Measurements from ENCODE around the gene LRRC61. TPM values are rescaled to one million over a fixed set of nuclear protein-coding genes. Genes with fewer than 3 reads are reported as not detected.

Gene LRRC61
- total RNA-seq, 2 experiments from 2014 or later: 26.1 to 27.1 TPM

DNA sequence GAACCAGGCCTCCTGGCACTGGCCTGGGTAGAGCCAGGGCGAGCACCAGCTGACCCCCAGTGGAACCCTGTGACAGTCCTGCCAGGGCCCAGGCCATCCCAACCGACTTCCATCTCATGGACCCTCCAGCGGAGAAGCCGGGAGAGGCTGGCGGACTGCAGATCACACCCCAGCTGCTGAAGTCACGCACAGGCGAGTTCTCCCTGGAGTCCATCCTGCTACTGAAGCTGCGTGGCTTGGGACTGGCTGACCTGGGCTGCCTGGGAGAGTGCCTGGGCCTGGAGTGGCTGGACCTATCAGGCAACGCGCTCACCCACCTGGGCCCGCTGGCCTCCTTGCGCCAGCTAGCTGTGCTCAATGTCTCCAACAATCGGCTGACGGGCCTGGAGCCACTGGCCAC lies 13.6 kb downstream of the LRRC61 start:
- H3K4me3 Mint-ChIP-seq: no peak overlapping the region
- H3K27me3 Mint-ChIP-seq: peaks cover 14% of the 10 kb centered on the region
- intact Hi-C loops (cut with micrococcal nuclease): no loop called here
- H3K27ac Mint-ChIP-seq: no peak overlapping the region
- H3K9me3 Mint-ChIP-seq: no peaks in the 10 kb centered on the region
- peaks cover 4% of the 10 kb centered on the region for H3K4me1 Mint-ChIP-seq (ENCODE audit: low read depth)
- CTCF ChIA-PET: no interaction called here
- peaks cover 9% of the 10 kb centered on the region for H3K36me3 Mint-ChIP-seq
- POLR2A ChIA-PET: no interaction called here
- DNase-seq: no peak

- Mint-ChIP-seq H3K27ac (no peak overlapping the region), H3K4me3 (no peak overlapping the region), H3K4me1 (ENCODE audit: low read depth) (peaks cover 4% of the 10 kb centered on the region), H3K27me3 (peaks cover 18% of the 10 kb centered on the region), H3K36me3 (peaks cover 9% of the 10 kb centered on the region), H3K9me3 (no peaks in the 10 kb centered on the region)
- DNase-seq: no peak
- ChIA-PET POLR2A (no interaction called here), CTCF (no interaction called here)
- intact Hi-C loops (cut with micrococcal nuclease): no loop called here
These were observed 14.0 kb downstream of the LRRC61 start for GRCh38 chr7:150337179-150337578.

- no peak overlapping the region for H3K27ac Mint-ChIP-seq
- H3K36me3 Mint-ChIP-seq: peaks cover 9% of the 10 kb centered on the region
- H3K27me3 Mint-ChIP-seq: peaks cover 20% of the 10 kb centered on the region
- DNase-seq: no peak
- no peak overlapping the region for H3K4me3 Mint-ChIP-seq
- peaks cover 4% of the 10 kb centered on the region for H3K4me1 Mint-ChIP-seq (ENCODE audit: low read depth)
- intact Hi-C loops (cut with micrococcal nuclease): no loop called here
- H3K9me3 Mint-ChIP-seq: no peaks in the 10 kb centered on the region
- CTCF ChIA-PET: no interaction called here
- POLR2A ChIA-PET: no interaction called here
These were observed 14.5 kb downstream of the LRRC61 start for GRCh38 chr7:150337659-150338081.

GRCh38 chr7:150338166-150338829 lies 15.1 kb downstream of the LRRC61 start:
- Mint-ChIP-seq H3K27ac (no peak overlapping the region), H3K27me3 (peaks cover 25% of the 10 kb centered on the region), H3K9me3 (no peaks in the 10 kb centered on the region), H3K4me3 (no peak overlapping the region), H3K4me1 (ENCODE audit: low read depth) (peaks cover 4% of the 10 kb centered on the region), H3K36me3 (peaks cover 9% of the 10 kb centered on the region)
- no peak for DNase-seq
- ChIA-PET POLR2A (no interaction called here), CTCF (no interaction called here)
- intact Hi-C loops (cut with micrococcal nuclease): no loop called here

DNA sequence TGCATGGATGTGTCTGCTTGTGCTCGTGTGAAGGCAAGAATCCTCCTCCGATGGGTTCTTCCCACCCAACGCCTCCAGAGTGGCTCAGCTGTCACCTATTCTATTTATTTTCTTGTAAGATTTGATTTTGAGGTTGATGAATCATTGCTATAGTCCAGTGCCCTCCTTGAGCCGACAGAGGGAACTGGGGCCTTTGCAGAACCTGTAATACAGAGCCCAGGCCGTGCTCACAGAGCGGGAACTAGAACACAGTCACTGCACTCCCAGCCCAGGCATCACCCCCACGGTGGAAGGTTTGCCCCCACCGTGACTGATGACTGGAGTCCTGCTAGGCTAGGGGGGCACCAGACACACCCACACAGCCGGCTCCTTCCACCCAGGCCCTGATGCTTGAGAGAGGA lies 16.3 kb downstream of the LRRC61 start:
- Mint-ChIP-seq H3K36me3 (peaks cover 12% of the 10 kb centered on the region), H3K27ac (no peak overlapping the region), H3K9me3 (peaks cover 4% of the 10 kb centered on the region), H3K27me3 (peaks cover 29% of the 10 kb centered on the region), H3K4me1 (ENCODE audit: low read depth) (peaks cover 4% of the 10 kb centered on the region), H3K4me3 (no peak overlapping the region)
- ChIA-PET CTCF (interaction anchor here (1.3 kb wide), 1 partner anchor 16 kb away, joined by 3 read pairs; no protein-coding TSS in a partner anchor), POLR2A (no interaction called here)
- no peak for DNase-seq
- intact Hi-C loops (cut with micrococcal nuclease): no loop called here

GRCh38 chr7:150340024-150340749 lies 17.0 kb downstream of the LRRC61 start:
- H3K4me3 Mint-ChIP-seq: no peak overlapping the region
- H3K9me3 Mint-ChIP-seq: peaks cover 4% of the 10 kb centered on the region
- H3K36me3 Mint-ChIP-seq: peaks cover 12% of the 10 kb centered on the region
- ChIA-PET POLR2A (no interaction called here), CTCF (interaction anchor here (1.3 kb wide), 1 partner anchor 15 kb away, joined by 3 read pairs; no protein-coding TSS in a partner anchor)
- H3K27ac Mint-ChIP-seq: no peak overlapping the region
- intact Hi-C loops (cut with micrococcal nuclease): no loop called here
- H3K27me3 Mint-ChIP-seq: peaks cover 29% of the 10 kb centered on the region
- H3K4me1 Mint-ChIP-seq (ENCODE audit: low read depth): peaks cover 4% of the 10 kb centered on the region
- DNase-seq: no peak

- H3K27me3 Mint-ChIP-seq: peaks cover 29% of the 10 kb centered on the region
- intact Hi-C loops (cut with micrococcal nuclease): no loop called here
- H3K36me3 Mint-ChIP-seq: peaks cover 12% of the 10 kb centered on the region
- H3K9me3 Mint-ChIP-seq: peaks cover 4% of the 10 kb centered on the region
- H3K4me1 Mint-ChIP-seq (ENCODE audit: low read depth): peaks cover 4% of the 10 kb centered on the region
- CTCF ChIA-PET: no interaction called here
- DNase-seq: no peak
- H3K4me3 Mint-ChIP-seq: no peak overlapping the region
- H3K27ac Mint-ChIP-seq: no peak overlapping the region
- POLR2A ChIA-PET: no interaction called here
These were observed 17.7 kb downstream of the LRRC61 start for GRCh38 chr7:150340875-150341262.

DNA sequence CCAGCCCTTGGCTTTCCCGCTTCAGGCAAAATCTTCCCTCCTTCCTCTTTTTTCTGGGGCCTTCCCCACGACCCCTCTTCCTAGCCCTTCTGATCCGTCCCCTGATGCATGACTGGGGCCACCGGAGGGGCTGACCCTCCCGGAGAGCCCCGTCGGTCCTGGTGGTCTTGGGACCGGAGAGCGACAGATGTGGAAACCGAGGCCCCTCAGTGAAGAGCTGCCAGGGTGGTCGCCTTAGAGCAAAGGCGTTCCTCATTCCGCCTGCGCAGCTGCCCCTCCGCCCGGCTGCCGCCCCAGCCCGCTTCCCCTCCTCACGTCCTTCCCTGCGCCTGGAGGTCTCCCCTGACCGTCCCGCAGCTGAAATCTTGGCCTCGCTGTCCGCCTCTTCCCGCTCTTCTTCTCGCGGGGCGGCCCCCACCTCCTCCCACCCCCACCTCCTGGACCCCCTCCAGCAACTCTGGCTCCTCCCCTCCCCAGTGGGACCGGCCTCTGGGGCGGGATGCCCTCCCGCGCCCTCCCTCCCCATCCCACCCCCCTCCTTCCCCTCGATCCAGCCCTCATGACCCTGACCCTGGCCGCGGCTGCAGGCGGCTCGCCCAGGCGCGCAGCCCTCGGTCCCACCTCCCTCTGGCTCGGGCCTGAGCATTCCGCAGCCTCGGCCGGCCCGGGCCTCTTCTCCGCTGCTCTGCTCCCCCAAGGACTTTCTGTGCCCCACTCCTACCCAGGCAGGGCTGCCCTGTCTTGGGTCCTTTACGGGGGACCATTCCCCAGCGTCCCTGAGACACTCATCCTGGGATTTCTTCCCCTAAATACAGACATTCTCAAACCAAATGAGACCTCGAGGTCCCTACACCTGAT lies 18.3 kb downstream of the LRRC61 start, which contains the start of gene RARRES2:
TSS of gene RARRES2 (minus strand) at position 367 of the 858 bp plus-strand sequence. CDS start 1,020 bp downstream, outside the sequence.
- peaks cover 34% of the 10 kb centered on the region for H3K27me3 Mint-ChIP-seq
- peaks cover 4% of the 10 kb centered on the region for H3K9me3 Mint-ChIP-seq
- DNase-seq: no peak
- intact Hi-C loops (cut with micrococcal nuclease): no loop called here
- POLR2A ChIA-PET: no interaction called here
- H3K36me3 Mint-ChIP-seq: peaks cover 12% of the 10 kb centered on the region
- no peak within 1 kb of the TSS for H3K27ac Mint-ChIP-seq
- no peak within 1 kb of the TSS for H3K4me3 Mint-ChIP-seq
- peaks cover 4% of the 10 kb centered on the region for H3K4me1 Mint-ChIP-seq (ENCODE audit: low read depth)
- CTCF ChIA-PET: interaction anchor here (0.6 kb wide), 1 partner anchor 21 kb away, joined by 3 read pairs; no protein-coding TSS in a partner anchor

GRCh38 chr7:150342121-150342408 lies 18.9 kb downstream of the LRRC61 start:
- Mint-ChIP-seq H3K27me3 (peaks cover 34% of the 10 kb centered on the region), H3K4me3 (no peak overlapping the region), H3K27ac (no peak overlapping the region), H3K36me3 (peaks cover 8% of the 10 kb centered on the region), H3K9me3 (peaks cover 4% of the 10 kb centered on the region), H3K4me1 (ENCODE audit: low read depth) (peaks cover 4% of the 10 kb centered on the region)
- intact Hi-C loops (cut with micrococcal nuclease): no loop called here
- ChIA-PET CTCF (interaction anchor here (0.6 kb wide), 1 partner anchor 21 kb away, joined by 3 read pairs; no protein-coding TSS in a partner anchor), POLR2A (no interaction called here)
- DNase-seq: no peak

GRCh38 chr7:150343225-150343624 lies 20.1 kb downstream of the LRRC61 start:
- Mint-ChIP-seq H3K4me1 (ENCODE audit: low read depth) (peaks cover 4% of the 10 kb centered on the region), H3K27me3 (peaks cover 34% of the 10 kb centered on the region), H3K36me3 (peaks cover 3% of the 10 kb centered on the region), H3K4me3 (no peak overlapping the region), H3K27ac (no peak overlapping the region), H3K9me3 (peaks cover 4% of the 10 kb centered on the region)
- POLR2A ChIA-PET: interaction anchor here (0.6 kb wide), 1 partner anchor 618 kb away, joined by 3 read pairs; no protein-coding TSS in a partner anchor
- no peak for DNase-seq
- intact Hi-C loops (cut with micrococcal nuclease): no loop called here
- CTCF ChIA-PET: interaction anchor here (0.8 to 1.3 kb wide), 2 partner anchors 12 to 80 kb away, joined by 3 to 5 read pairs; no protein-coding TSS in a partner anchor

DNA sequence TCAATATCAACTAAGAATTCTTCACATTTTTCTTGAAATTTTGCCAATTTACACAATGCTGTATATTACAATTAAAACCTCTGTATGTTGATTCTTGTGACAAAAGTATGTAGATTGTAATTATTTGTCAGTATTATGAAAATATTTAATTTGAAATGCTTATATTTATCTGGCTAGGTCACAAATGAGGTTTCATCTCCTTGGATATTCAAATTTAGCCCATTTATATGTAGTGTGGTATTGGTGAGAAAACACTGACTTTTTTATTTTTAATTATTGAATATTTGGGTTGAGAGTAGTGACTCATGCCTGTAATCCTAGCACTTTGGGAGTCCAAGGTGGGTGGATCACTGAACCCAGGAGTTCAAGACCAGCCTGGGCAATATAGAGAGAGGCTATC lies 21.1 kb downstream of the LRRC61 start:
- peaks cover 3% of the 10 kb centered on the region for H3K36me3 Mint-ChIP-seq
- POLR2A ChIA-PET: interaction anchor here (0.6 kb wide), 1 partner anchor 60 kb away, joined by 4 read pairs; no protein-coding TSS in a partner anchor
- H3K4me1 Mint-ChIP-seq (ENCODE audit: low read depth): peaks cover 4% of the 10 kb centered on the region
- H3K4me3 Mint-ChIP-seq: no peak overlapping the region
- peaks cover 32% of the 10 kb centered on the region for H3K27me3 Mint-ChIP-seq
- DNase-seq: no peak
- CTCF ChIA-PET: interaction anchor here (1.0 to 1.3 kb wide), 2 partner anchors 10 to 11 kb away, joined by 5 read pairs; no protein-coding TSS in a partner anchor
- H3K9me3 Mint-ChIP-seq: peaks cover 4% of the 10 kb centered on the region
- H3K27ac Mint-ChIP-seq: no peak overlapping the region
- intact Hi-C loops (cut with micrococcal nuclease): no loop called here

DNA sequence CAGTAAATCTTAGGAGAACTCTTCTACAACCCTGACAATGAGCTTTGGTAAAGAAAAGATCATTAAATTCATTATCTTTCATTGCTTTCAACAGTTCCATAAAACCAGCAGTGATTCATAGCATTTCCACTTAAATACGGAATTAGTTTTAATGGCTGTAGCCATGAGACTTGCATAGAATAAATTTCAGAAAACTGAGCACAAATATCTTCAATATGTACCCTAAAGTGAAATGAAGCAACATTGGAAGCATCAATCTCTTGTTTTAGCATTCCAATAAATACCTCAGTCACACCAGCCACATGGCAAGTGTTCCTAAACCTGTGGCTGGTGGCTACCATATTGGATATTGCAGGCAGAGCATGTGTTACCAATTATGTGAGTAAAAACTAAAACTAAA lies 21.9 kb downstream of the LRRC61 start:
- intact Hi-C loops (cut with micrococcal nuclease): no loop called here
- Mint-ChIP-seq H3K27me3 (peaks cover 28% of the 10 kb centered on the region), H3K4me3 (no peak overlapping the region), H3K9me3 (peaks cover 4% of the 10 kb centered on the region), H3K27ac (no peak overlapping the region), H3K4me1 (ENCODE audit: low read depth) (peaks cover 2% of the 10 kb centered on the region), H3K36me3 (peaks cover 3% of the 10 kb centered on the region)
- CTCF ChIA-PET: interaction anchor here (0.6 to 1.9 kb wide), 3 partner anchors 9 to 246 kb away, joined by 3 to 10 read pairs (median 5); no protein-coding TSS in a partner anchor
- POLR2A ChIA-PET: interaction anchor here (0.6 kb wide), 1 partner anchor 61 kb away, joined by 4 read pairs; no protein-coding TSS in a partner anchor
- DNase-seq: no peak
